ENCODE results near the gene PACS1.

Gene PACS1

GRCh38 chr11:66279092-66279734 lies 209.1 kb downstream of the PACS1 start:
- DNase-seq = no peak

- DNase-seq = no peak
These were observed 210.4 kb downstream of the PACS1 start for GRCh38 chr11:66280428-66280827.

GRCh38 chr11:66281001-66281400 lies 210.9 kb downstream of the PACS1 start:
- no peak for DNase-seq

DNA sequence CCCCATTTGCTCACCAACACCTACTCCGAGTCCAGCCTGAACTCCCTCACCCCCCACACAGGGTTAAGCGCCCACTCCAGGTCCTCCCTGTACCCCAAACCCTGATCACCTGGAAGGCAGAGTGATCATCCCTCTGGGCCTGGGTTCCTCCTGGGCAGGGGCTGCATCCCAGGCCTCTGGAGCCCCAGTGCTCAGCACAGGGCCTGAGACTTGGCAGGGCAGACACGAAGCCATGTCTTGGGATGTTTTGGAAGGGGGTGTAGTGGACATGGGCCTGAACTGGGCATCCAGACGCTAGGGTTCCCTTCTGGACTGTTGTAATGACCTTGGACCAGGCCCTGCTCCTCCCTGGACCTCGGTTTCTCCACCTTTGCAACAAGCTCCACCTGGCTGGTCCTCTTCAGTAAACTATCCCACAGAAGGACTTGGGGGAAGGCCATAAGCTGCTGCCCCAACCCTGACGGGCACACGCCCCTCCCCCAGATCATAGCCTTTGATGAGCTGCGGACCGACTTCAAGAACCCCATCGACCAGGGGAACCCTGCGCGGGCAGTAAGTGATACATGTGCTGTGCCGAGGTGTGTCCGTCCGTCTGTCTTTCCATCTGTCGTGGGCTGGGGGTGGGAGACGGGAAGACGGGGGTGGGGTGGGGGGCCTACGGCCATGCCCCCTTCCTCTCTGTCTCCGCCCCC lies 211.8 kb downstream of the PACS1 start:
- no peak for DNase-seq

GRCh38 chr11:66282468-66283455 lies 212.7 kb downstream of the PACS1 start:
- peak; percentile 93 for DNase-seq

DNA sequence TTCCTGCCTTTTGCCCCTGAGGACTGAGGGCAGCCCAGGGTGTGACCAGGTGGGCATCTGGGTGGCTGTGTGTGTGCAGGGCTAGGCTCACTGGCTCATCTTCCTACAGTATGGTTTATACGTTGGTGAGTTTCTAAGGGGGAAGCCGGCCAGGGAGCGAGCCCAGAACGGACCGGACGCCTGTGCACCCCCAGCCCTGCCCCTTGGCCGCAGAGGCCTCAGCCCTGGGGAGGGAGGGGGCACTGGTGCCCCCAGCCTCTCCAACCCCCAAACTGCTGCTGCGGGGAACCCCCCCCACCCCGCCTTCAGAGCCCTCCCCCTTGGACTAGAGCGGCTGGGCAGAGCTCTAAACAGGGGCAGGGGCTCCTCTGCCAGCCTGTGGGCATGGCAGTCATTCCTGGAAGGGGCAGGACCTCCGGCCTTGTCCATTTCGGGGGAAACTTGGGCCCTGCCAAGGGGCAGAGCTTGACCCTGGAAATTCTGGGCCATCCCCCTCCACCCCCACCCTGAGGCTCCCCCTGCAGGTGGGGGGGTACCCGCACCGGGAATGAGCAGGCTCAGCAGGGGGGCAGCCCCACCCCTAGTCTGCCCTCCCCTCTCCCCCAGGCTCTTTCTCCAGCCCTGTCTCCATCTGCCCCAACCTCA lies 213.5 kb downstream of the PACS1 start:
- DNase-seq = no peak

- DNase-seq = no peak
These were observed 214.5 kb downstream of the PACS1 start for GRCh38 chr11:66284526-66285078.

- no peak for DNase-seq
These were observed 215.3 kb downstream of the PACS1 start for GRCh38 chr11:66285250-66285947.

- no peak for DNase-seq
These were observed 216.6 kb downstream of the PACS1 start for GRCh38 chr11:66286699-66287098.

- DNase-seq = no peak
These were observed 217.3 kb downstream of the PACS1 start for GRCh38 chr11:66287211-66287888.

DNA sequence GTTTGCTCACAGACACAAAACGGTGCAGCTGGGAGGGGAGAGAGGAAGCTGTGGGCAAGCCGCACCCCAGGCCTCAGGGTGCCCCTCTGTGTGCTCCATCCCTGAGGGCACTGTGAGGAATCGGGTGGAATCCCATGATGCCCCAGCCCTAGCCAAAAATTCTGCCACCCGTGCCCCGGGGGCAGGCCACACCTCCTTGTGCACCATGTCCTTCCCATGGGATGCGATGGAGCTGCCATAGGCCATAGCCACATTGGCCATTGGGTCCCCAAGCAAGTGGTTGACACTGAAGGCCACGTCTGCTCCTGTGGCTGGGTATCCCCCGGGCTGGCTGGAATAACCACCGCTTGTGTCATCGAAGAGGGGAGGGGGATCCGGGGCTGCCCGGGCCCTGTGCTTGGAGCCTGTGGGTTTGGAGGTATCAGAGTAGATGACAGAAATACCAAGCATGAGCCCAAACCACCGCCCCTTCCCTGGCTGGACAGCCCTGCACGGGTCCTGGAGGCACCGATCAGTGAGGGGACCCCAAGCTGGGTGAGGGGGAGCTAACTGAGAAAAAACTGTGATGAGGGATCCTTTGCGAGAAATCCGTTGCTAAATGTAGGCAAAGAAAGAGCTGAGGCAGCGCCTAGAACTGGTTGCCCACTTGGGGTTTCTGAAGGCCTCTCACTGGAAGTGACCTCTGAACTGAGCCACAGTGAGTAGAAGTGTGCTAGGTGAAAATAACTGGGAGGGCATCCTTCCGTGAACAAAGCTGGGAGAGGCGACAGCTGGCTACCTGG lies 218.0 kb downstream of the PACS1 start:
- no peak for DNase-seq

- DNase-seq = peak; percentile 99
These were observed 218.8 kb downstream of the PACS1 start, which contains the start of gene YIF1A for GRCh38 chr11:66288671-66289547. Gene YIF1A (minus strand): TSS chr11:66289143. CDS start chr11:66288985, 158 bp downstream.

DNA sequence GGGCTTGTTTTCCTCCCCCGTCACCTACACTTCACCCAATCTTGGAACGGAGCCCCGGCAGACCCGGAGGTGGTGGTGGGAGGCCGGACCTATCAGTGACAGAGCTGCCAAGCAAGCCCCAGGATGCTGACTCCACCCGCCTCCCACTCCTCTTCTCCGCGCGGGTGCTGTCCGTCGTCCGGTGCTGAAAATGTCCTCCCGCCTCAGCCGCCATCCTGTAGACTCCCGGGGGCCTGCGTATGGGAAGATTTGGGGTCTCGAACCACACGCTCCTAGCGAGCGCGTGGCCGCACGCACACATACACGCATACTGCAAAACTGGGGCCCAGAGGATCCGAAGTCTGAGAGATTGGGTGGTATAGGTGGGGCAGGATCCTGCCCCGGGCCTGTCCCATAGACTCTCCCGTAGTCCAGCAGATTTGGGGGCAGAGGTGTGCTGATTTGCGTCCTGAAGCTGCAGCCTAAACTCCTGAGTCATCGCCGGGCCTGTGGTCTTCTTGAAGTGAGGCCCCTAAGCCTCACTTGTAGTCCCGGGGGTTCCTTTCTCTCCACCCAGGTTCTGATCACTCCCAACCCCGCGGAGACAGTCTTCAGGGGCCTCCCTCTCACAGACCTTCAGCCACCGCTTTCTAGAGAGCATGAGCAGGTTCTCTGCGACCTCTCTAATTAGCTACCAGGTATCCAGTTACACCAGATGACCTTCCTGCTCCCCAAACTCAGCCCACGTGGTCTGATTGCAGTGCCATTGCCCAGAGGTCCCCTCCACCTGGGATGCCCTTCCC lies 219.7 kb downstream of the PACS1 start:
- no peak for DNase-seq

DNA sequence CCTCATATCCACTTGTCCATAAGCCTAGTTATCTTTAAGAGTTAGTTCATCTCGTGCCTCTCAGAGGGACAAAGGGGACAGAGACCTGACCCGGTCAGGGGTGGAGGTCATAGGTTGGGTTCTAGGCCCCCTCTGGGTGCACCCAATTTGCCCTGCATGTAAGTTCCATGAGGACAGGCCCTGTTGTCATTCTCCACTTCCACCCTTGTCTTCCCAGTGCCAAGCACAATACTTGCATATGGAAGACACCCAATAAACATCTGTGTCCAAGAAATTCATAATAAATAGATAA lies 220.2 kb downstream of the PACS1 start:
- no peak for DNase-seq

DNA sequence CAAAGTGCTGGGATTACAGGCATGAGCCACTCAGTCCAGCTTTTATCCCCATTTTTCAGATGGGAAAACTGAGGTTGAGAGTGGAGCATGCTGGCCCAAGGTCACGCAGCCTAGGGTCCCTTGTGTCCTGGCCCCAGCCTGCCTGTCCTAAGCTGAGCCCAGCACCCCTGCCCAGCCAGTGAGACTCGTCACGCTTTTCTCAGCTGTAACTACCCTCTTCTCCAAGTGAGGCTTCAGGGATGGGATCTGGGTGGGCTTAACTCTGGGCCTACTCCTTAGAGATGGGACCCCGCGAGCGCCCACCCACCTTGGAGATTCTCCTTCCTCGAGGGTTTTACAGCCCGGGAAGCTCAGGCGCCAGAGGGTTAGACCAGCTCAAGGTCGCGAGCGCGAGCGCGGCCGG lies 221.2 kb downstream of the PACS1 start:
- DNase-seq = no peak

GRCh38 chr11:66291706-66292542 lies 221.9 kb downstream of the PACS1 start, which contains the start of gene TMEM151A:
Gene TMEM151A (plus strand): TSS chr11:66291894. CDS start chr11:66292014, 120 bp downstream.
- DNase-seq = no peak

- no peak for DNase-seq
These were observed 222.7 kb downstream of the PACS1 start for GRCh38 chr11:66292543-66293332.

Measured in SHP77 treated with DMSO at 0.1 percent for 48 hours (cell line).